Activated CD4-positive, CD25-positive, alpha-beta regulatory T cell treated with anti-CD3 and anti-CD28 coated beads, Interleukin-2, amount 50 U/mL, for 16 hours (primary cell): Measurements from ENCODE around the gene ABCA1.
A peak's percentile ranks its signal among the peaks of the same experiment; 100 is the strongest.
"Not testable (repeated sequence)": the region's sequence is repeated elsewhere in the genome, so short reads cannot be mapped to it uniquely, and the experiment has no call there.

Experiments
- DNase-seq: peaks from one replicate; pipeline ENCODE4 v3.0.0-alpha.2; 2020; ENCODE audit warnings: low read depth, low spot score

Gene ABCA1

DNA sequence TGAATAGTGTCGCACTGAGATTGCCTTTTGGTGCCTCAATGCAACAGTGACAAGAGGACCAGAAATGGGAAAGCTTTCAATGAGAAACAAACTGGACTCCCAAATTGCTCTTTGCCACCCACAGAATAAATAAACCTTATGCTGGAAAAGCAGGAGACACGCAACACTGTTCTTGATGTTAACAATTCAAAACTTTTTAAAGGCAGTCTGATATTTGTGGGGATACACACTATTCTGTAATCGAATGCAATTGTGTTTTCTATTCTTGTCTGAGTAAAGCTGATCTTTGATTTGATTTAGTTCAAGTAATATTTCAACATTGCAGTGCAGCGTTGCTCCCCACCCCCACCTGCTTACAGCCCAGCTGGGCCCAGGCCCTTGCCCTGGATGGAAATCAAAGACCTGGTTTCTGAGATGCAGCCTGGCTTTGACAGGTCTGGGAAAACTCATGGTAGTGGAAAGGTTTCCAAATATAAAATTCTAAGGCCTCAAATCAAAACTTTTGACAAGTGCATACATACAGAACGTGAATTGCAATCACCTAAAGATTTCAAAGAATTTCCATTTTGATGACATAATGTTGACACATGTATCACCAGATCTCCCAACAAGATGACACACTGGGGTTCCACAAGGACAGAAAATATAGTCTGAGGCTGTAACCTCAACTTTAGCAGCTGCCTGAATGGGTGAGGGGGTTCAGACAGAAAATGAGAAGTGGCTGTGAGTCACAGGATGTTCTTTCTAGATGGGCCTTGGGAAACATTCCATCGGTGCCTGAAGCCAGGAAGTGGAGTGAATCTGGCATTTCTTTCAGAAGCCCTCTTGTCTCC lies 55.1 kb downstream of the ABCA1 start:
- DNase-seq, result no peak

DNA sequence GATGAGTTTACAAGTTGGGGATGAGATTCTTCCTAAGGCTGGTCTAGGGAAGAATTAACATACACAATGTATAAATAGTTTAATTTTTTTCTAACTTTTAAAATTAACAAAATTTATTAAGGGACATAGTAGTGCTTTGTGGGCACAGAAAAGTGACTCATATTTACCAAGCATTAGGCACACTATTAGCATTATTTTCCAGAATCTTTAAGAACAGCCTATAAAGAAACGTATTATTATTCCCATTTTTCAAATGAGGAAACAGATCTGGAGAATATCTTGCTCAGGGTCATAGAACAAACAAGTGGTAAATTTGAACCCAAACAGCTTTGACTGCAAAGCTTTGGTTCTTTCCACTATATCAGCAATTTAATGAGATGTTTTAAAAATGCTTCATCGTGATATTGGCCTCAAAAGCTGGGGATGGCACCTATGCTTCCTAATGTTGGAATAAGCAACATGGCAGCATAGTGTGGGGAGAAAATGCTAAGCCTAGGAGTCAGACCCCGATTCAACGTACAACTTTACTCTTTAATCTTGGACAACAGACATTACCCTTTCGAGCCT lies 55.9 kb downstream of the ABCA1 start:
- DNase-seq, result no peak

DNA sequence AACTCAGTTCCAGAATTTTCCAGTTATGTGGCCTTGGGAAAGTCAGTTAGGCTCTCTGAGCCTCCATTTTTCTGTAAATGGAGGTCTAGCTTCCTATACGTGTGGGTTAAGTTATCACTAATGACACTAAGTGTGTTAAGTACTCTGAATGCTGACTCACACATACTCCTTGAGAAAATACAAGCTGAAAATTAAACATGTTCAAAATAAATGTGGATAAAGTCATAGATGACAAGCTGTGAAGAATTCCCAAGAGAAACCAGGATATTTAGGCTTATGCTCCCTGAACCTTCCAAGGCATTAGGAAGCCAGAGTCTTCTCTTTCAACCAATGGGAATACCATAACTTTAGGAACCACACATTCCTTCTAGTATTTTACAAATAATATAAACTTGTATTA lies 58.1 kb downstream of the ABCA1 start:
- DNase-seq, result no peak

DNA sequence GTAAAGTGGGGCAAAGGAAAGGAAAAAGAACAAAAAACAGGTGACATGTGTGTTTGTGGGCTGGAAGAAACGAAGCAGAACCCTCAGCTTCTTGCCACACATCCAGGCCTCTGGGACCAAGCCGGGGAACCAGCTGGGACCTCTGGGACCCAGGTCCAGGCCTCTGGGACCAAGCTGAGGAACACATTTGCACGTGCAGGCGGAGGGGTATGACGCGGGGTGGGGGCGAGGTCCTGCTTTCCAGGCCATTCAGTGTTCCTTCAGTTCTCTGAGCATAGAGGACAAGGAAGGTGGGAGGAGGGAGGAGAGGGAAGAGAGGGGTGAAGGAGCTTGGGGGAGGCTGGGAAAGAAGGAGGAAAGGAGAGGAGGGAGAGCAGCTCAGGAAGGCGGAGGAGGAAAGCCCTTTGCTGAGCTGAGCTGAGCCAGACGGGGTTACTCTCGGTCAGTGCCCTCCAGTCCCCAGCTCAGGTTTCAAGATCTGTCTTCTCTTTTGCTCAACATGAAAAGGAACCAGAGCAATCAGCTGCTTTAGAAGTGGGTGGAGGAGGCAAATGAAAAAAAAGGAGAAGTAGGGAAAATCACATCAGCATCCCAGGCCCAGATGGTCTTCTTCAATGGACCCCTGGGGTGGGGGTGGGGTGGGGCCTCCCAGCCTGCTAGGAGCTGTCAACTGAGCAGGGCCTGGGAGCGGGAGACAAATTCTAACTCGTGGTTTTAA lies 59.1 kb downstream of the ABCA1 start:
- DNase-seq, result no peak

DNA sequence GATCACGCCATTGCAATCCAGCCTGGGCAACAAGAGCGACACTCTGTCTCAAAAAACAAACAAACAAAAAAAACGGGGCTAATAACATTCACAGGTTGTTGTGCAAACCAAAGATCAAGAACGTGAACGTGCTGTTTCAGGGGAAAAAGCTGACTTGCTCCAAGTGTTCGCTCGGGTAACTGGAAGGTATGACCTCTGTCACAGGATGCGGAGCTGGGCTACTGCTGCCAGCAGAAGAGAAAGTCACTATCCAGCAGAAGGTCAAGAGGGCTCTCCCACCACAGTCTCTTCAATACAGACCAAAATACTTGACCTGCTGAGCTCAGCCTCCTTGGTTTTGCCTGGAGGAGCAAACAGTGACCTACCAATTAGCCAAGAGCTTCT lies 59.7 kb downstream of the ABCA1 start:
- no peak for DNase-seq

DNA sequence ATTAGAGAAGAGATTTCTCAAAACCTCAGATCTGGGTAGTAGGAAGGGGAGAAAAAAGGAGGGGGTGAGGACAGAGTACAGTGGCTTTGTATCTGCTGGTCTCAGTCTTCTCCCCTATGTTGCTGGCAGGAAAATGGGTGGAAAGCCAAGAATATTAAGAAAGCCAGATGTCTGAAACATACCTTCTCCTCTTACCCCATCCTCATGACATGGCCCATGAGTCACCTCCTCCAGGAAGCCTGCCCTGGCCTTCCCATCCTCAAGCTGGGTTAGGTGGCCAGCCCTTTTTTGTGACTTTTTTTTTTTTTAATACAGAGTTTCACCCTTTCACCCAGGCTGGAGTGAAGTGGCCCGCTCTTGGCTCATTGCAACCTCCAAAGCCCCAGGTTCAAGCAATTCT lies 61.8 kb downstream of the ABCA1 start:
- no peak for DNase-seq

DNA sequence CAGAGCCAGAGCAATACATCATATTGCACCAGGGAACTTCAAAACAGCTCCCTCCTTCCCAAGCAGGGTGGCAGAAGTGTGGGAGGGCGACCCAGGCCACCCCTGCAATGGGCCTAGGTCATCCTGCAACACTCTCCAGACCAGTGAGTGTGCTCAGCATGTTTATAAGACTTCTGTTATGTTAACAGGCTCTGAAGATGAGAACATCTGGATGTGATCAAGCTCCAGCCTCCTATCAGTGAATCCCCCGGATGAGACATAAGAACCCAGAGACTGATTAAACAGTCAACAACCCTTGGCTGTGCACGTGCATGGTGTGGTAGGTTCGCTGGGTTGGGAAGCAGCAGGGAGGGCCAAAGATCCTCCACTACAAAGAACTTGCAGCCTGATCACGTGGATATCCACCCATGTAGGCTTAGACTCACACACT lies 63.3 kb downstream of the ABCA1 start:
- no peak for DNase-seq

DNA sequence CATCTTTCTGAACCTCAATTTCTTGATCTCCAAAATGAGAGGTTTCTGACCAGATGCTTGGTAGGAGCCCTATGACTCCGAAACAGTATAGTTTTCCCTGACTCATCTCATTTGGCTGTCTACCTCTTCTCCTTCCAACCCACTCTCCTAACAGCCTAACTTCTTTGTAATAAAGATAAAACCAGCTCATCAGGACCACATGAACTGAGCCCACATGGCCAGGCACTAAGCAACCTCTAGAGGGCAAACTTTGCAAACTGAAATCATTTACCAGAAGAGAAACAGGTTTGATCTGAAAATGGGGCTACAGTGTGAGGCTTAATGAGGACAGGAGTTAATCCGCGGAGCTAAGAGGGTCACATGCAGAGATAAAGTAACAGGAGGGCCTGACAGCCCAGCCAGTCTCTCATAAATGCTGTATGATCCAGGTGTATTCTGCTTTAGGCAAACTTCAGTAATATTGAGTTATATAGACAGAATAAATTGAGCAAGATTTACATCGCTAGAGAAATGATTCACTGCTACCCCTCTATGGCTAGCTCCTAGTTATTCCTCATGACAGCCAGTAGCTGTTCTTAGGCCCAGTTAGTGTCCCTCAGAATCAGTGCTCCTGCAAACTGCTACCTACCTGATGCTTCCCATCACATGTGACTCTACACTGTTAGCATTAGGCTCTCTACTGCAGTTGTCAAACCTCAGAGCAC lies 64.6 kb downstream of the ABCA1 start:
- peak; percentile 20 for DNase-seq

DNA sequence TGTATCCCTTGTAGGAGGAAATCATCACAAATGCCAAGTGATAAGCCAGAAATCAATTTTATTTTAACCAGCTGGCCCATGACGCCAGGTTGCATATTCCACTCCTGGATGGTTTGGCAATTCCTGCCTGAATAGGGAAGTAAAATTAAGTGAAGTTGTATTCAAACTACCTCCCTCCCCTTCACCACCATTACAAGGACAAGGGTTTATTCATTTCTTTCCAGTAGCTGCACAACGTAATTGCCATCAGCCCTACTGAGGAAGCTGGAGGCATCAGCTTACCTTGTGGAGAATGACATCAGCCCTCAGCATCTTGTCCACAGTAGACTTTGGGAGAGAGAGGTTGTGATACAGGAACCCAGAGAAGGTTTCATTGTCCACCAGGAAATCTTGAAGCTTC lies 66.6 kb downstream of the ABCA1 start:
- no peak for DNase-seq

DNA sequence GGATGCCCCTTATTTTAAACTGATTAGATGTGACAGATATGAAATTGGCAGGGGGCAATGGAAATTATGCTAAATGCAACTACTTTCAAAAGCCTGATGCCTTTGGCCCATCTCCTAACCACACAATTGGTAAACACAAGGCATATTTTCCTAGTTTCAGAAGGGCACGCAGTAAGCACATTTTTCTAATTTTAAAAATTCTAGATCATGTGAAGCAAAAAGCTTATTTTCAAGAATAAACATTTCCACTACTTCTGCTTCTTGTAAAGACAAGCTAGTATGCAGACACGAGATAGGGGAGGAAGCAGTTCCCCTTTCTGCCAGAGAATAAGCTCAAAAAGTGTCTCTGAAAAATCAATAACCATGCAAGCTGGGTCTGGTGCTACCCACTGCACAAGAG lies 67.7 kb downstream of the ABCA1 start:
- no peak for DNase-seq

DNA sequence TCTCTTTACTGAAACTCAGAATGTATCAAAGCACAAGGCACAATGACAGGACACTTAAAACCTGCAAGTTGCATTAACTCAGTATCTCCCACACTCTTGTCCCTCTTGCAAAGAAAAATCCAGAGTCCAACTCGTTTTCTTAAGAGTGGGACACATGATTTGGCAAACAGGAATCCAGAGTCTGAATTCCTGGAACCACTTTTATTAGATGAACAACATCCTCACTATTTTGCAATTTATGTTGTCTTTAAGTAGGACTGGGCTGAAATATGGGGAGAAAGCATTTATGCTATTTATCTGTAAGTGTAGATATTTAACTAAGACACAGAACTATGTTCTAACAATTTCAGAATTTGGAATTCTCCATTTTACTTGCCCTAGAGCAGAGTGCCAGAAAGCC lies 69.1 kb downstream of the ABCA1 start:
- no peak for DNase-seq

DNA sequence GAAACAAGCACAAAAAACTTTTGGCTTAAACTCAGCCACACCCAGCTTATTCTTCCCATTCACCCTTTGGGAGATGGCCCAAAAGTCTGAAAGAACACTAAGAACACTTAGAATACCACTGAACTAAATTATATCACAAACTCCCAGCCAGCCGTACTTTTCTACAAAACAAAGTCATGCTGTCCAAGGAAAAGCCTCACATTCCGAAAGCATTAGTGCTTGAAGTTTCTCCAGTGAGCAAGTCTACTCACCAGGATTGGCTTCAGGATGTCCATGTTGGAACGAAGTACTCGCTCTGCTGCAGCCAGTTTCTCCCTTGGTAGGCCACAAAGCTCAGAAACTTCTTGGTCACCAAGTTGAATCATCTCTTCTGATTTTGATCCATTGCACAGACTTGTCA lies 69.7 kb downstream of the ABCA1 start:
- no peak for DNase-seq

DNA sequence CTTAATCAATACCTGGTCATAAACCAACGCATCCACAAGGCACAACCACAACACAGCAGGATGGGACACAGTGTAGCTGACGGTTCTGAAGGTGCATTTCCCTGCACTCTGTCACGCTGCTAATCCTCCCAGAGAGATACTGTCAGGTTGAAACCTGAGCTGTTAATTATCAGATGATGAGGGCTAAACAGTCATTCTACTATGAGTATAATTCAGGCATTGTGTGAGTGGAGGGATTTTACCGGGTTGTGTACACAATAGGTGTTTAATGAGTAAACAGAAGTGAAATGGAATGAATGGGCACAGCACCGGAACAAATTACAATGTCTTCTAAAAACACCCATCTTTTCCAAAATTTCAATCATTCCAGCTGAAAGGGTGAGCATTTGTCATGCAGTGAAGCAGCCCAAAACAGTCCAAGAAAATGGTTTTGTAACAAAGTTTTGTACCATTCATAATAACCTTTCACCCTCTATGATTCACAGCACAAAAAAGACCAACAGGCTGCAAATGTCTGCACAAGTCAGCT lies 71.5 kb downstream of the ABCA1 start:
- DNase-seq, result no peak

DNA sequence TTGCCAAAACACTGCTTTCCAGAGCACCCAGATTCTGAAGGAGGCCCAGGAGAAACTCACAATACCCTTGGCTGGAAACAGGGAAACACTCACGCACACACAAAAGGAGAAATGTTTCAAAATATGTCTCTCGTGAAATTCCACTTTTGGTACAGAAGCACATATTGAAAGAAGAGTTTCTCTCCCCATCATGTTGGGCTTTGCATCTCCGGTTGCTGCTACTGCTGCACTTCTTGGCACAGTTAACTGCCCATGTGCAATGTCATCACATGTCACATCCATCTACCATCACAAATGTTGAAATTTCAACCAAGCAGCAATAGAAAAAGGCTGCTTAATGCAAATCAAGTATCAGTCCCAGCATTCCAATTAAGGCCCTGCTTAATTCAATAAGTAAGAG lies 72.1 kb downstream of the ABCA1 start:
- DNase-seq, result no peak

DNA sequence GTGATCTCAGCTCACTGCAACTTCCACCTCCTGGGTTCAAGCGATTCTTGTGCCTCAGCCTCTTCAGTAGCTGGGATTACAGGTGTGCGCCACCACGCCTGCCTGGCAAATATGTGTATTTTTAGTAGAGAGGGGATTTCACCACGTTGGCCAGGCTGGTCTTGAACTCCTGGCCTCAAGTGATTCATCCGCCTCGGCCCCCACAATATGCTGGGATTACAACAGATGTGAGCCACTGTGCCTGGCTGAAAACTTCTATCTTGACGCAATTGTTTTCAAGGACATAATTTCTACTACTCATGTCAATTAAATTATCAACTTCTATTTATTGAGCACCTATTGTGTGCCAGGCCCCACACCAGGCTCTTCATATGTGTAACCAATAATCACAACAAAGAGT lies 72.7 kb downstream of the ABCA1 start:
- DNase-seq, result not testable (repeated sequence)

DNA sequence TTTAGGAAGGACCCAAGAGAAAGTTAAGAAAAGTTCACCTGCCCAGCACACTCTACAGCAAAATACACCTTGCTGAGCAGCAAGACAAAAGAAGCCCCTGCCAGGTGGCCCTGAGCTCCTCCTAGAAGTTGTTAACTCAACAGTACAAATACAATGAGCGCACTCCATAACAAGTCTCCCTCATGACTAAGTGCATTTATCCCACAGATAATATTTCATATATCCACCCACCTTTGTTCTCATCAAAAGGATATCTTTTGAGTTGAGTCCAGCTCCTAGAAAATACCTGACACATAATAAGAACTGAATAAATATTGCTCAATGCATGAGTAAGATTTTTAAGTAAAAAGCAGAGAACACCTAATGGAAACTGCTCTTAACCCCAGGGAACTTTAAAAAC lies 73.3 kb downstream of the ABCA1 start:
- DNase-seq, result no peak

DNA sequence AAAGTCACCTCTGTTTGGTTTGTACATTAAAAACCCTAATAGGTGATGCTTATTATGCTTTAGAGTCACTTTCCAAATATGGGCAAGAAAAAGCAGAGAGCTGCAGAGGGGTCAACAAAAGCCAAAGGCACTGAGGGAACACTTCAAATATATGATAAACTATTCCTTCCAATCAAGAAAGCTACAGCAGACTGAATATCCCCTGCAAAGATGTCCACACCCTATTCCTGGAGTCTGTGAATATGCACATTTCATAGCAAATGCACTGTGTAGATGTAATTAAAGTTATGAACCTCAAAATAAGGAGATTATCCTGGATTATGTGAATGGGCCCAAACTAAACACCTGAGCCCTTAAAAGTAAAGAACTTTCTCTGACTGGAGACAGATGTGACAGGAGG lies 74.3 kb downstream of the ABCA1 start:
- no peak for DNase-seq

DNA sequence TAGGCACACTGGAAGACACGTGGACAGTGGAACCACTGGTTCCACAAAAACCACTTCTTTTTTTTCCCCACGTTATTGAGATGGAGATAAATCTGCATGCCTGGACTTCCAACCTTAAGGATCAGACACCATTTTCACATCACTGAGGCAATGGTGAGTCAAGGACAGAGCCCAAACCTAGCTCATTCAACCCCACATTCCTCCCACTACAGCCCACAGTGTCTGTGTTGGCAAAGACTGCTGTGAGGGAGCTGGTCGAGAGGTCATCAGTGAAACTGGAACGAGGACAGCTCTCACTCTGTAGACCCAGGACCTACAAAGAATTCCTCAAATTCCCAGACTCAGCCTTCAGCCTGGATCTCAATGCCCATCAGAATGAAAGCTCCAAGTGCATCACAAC lies 74.8 kb downstream of the ABCA1 start:
- no peak for DNase-seq

DNA sequence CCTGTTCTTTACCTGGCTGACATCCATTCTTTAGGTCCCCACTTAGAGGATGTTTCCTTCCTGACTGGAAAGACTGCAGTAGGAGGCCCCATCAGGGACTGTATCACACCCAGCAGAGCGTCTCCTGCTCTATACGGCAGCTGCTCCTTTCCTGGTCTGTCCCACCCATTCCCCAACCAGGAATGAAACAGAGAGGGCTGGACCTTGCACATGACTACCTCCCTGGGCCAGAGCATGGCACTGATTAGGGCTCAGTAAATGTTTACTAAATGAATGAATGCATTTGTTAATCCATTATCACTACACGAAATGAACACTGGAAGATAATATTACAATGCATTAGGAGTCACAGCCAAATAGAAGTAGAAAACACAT lies 76.4 kb downstream of the ABCA1 start:
- no peak for DNase-seq

DNA sequence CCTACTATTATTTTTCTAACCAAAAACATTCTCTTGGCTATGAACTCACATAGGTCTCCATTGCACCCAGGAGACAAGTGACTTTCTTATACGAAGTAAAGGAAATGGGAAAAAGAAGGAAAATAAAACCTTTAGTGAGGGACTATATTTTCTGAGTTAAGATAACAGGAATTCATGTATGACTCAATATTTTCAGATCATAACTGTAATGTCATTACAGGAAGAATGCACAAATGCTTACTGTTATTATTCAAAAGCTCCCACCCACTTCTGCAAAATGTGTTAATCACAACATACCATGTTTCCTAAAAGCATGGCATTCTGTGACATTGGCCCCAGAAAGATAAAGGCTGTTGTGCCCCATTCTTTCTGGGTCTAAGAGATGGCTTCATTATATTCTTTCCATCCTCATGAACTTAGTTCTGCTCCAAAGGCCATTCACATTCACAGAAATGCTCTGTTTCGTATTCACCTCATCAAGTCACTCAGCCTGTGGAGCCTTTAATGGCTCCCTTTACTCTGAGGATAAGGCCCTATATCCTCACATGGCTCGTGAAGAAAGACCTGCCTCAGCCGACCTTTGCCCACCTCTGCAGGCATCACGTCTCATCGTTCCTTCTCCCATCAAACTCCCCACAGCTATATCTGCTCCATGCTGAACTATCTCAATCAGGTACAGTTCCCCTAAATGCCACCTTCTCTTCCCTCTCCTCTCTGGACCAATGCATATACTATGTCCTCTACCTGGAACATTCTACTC lies 77.0 kb downstream of the ABCA1 start:
- DNase-seq, result no peak

DNA sequence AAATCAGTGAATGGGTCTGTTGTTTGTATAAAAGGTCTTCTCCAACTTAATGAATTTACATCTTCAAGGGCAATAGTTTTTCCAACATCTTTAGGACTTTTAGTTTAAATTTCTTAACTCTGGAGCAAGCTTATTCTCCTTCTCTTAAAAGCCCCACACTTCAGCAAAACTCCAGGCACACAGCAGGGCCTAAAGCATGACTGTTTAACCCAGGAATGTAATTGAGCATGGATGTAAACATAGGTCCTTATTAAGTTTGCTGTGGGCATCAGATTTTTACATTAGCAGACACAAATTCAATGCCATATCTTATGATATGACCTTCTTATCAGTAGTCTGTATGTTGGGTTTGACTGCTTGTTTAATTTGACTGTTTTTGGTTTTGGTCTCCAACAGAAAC lies 78.9 kb downstream of the ABCA1 start:
- DNase-seq, result no peak
